CD14-positive monocyte (primary cell): ENCODE results near the gene SH3BP5. TPM values are rescaled to one million over a fixed set of nuclear protein-coding genes. Genes with fewer than 3 reads are reported as not detected.
A peak's percentile ranks its signal among the peaks of the same experiment; 100 is the strongest.

Source experiments
- DNase-seq, 3 donors: peaks; one replicate each; pipeline ENCODE4 v3.0.0-alpha.2; 2011 to 2022
- H2AFZ ChIP-seq: 2 replicates; pipeline ENCODE4 v1.6.0; 2012; ENCODE audit warnings: mild to moderate bottlenecking, low read depth, low read length, inconsistent platforms; ENCODE audit not compliant: insufficient read depth, poor library complexity, severe bottlenecking
- H3K27ac ChIP-seq, 2 donors: 1 replicate in 1 of 2; 2 replicates in 1 of 2; pipeline ENCODE4 v1.5.1; 2012 to 2013; ENCODE audit warnings: low read length in 2 of 2, control low read depth in 1 of 2, inconsistent platforms in 1 of 2, low read depth in 1 of 2, mild to moderate bottlenecking in 1 of 2
- H3K27me3 ChIP-seq, 2 donors: one replicate each; pipeline versions ENCODE4 v1.6.0 to v1.6.1; 2011 to 2013; ENCODE audit warnings: low read length in 2 of 2; ENCODE audit not compliant: control insufficient read depth in 2 of 2, insufficient read depth in 2 of 2
- H3K36me3 ChIP-seq, 2 donors: replicated peaks in 1 of 2; 1 replicate in 1 of 2; 2 replicates in 1 of 2; pipeline versions ENCODE4 v1.5.1 to v1.6.1; 2012 to 2013; ENCODE audit warnings: low read length in 2 of 2, control low read depth in 1 of 2, inconsistent platforms in 1 of 2, mild to moderate bottlenecking in 1 of 2; ENCODE audit not compliant: insufficient read depth in 2 of 2, control insufficient read depth in 1 of 2
- H3K4me1 ChIP-seq, 2 donors: 1 replicate in 1 of 2; 2 replicates in 1 of 2; pipeline versions ENCODE4 v1.5.1 to v1.6.1; 2012 to 2013; ENCODE audit warnings: low read length in 2 of 2, control low read depth in 1 of 2, inconsistent platforms in 1 of 2, mild to moderate bottlenecking in 1 of 2, moderate library complexity in 1 of 2; ENCODE audit not compliant: insufficient read depth in 2 of 2, control insufficient read depth in 1 of 2
- H3K4me2 ChIP-seq: replicated peaks from 2 replicates; pipeline ENCODE3; 2012; ENCODE audit warnings: low read length, moderate library complexity, mild to moderate bottlenecking; ENCODE audit not compliant: poor library complexity, severe bottlenecking; ENCODE audit errors: extremely low read depth
- H3K4me3 ChIP-seq, 3 experiments: fragments of 200-600 bp in 1 of 3; sonication (generic) in 1 of 3; replicated peaks in 1 of 3; 1 replicate in 2 of 3; 2 replicates in 1 of 3; pipeline ENCODE4 v1.5.1; 2011 to 2013; ENCODE audit warnings: low read length in 3 of 3, mild to moderate bottlenecking in 3 of 3, control low read depth in 2 of 3, low read depth in 2 of 3, inconsistent platforms in 1 of 3, moderate library complexity in 1 of 3
- H3K79me2 ChIP-seq: 2 replicates; pipeline ENCODE4 v1.6.0; 2012; ENCODE audit warnings: mild to moderate bottlenecking, control low read depth, inconsistent platforms, low read length, moderate library complexity; ENCODE audit not compliant: insufficient read depth
- H3K9ac ChIP-seq: 2 replicates; pipeline ENCODE4 v1.6.0; 2017; ENCODE audit warnings: low read length, mild to moderate bottlenecking; ENCODE audit not compliant: insufficient read depth, poor library complexity, severe bottlenecking
- H3K9me3 ChIP-seq, 2 donors: replicated peaks in 1 of 2; 1 replicate in 1 of 2; 2 replicates in 1 of 2; pipeline versions ENCODE4 v1.5.1 to v1.6.1; 2012 to 2013; ENCODE audit warnings: low read length in 2 of 2, control low read depth in 1 of 2; ENCODE audit not compliant: control insufficient read depth in 1 of 2, insufficient read depth in 1 of 2
- H4K20me1 ChIP-seq: 2 replicates; pipeline ENCODE4 v1.6.0; 2012; ENCODE audit warnings: mild to moderate bottlenecking, low read length, control low read depth, moderate library complexity; ENCODE audit not compliant: insufficient read depth
- H3K27ac Mint-ChIP-seq, 7 donors: one replicate each; pipeline ENCODE4 v1.8.0; 2020; ENCODE audit warnings: mild to moderate bottlenecking in 7 of 7, mixed read lengths in 7 of 7, moderate library complexity in 6 of 7, inconsistent platforms in 2 of 7
- H3K27me3 Mint-ChIP-seq, 3 donors: one replicate each; pipeline ENCODE4 v1.8.0; 2021 to 2022; ENCODE audit warnings: low read depth in 3 of 3, mild to moderate bottlenecking in 3 of 3, mixed read lengths in 3 of 3, moderate library complexity in 3 of 3, inconsistent platforms in 1 of 3
- H3K36me3 Mint-ChIP-seq, 2 donors: one replicate each; pipeline ENCODE4 v1.8.0; 2020; ENCODE audit warnings: mixed read lengths in 2 of 2, inconsistent platforms in 1 of 2, mild to moderate bottlenecking in 1 of 2
- H3K4me1 Mint-ChIP-seq: one replicate; pipeline ENCODE4 v1.8.0; 2020; ENCODE audit warnings: mild to moderate bottlenecking, mixed read lengths
- H3K4me3 Mint-ChIP-seq, 2 donors: one replicate each; pipeline ENCODE4 v1.8.0; 2020; ENCODE audit warnings: mild to moderate bottlenecking in 2 of 2, mixed read lengths in 2 of 2, moderate library complexity in 1 of 2
- H3K9me3 Mint-ChIP-seq, 7 donors: one replicate each; pipeline ENCODE4 v1.8.0; 2020 to 2022; ENCODE audit warnings: mixed read lengths in 7 of 7, mild to moderate bottlenecking in 6 of 7, moderate library complexity in 6 of 7, inconsistent platforms in 2 of 7
- WGBS: methylation state at CpG from one replicate; pipeline ENCODE4 v1.1.5; 2013; ENCODE audit warnings: missing lambda C conversion rate; ENCODE audit not compliant: insufficient coverage; 5-methylcytosine and 5-hydroxymethylcytosine counted together
- intact Hi-C, 2 donors: fragments of 100-400 bp; cut with micrococcal nuclease; formaldehyde crosslinking; loops; one replicate each; pipeline versions ENCODE4 v1.15.0 to v1.15.1; 2023
- polyA plus RNA-seq, 3 donors: library from polyadenylated mRNA; depleted of rRNA in 1 of 3; unstranded in 2 of 3; stranded (reverse) in 1 of 3; fragments of 300-500 nt in 2 of 3; fragments of >200 nt in 1 of 3; fragmentation: Illumina TruSeq in 2 of 3; gene quantifications; 1 replicate in 2 of 3; 2 replicates in 1 of 3; pipeline ENCODE4 v1.2.3, GENCODE V29; 2012 to 2021
- TF ChIP-seq, protein P1 (sequence below): fragments of 200-600 bp; IDR thresholded peaks from one replicate; pipeline ENCODE4 v1.8.0; 2022; ENCODE audit warnings: antibody characterized with exemption, mild to moderate bottlenecking

Gene SH3BP5
- polyA plus RNA-seq, 3 donors, result 10.7 to 29.6 (median 22.8) TPM

DNA sequence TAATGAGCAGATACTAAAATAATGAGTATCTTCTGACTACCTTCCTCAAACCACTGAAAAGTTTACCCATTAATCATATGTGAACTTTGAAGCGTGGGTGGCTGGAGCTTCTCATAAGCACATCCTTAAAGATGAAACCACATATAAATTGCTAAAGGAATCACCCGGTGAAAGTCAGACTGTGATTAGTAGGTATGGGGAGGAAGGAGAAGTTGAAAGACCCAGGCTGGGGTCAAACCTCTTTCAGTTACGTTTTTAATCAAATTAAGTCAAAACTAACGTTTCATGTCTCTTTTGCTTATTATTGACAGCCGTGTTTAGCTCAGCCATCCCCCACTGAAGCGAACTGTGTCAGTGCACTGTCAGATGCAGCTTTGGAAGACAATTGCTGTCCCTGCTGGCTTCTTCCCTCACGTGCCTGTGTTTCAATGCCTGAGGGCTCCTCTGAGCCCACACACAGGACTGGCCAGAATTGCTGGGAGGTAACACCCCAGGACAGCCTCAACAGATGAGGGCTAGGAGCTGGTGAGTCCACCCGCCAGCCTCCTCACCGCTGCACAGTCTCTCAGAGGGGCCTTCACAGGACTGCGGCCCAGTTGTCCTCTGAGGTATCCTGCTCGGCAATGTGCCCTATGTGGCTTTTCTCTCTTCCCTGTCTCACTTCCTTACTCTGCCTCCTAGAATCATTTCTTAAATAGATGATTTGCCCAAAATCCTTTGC is 29.3 kb upstream of the SH3BP5 start:
- H3K9me3 ChIP-seq, result no peaks in the 10 kb centered on the region
- peak overlapping the region; percentile 86 to 96 (median 92) for H3K27ac Mint-ChIP-seq
- H3K79me2 ChIP-seq, result no peaks in the 10 kb centered on the region
- peak overlapping the region in 1 of 3 experiments; percentile 43 for H3K4me3 ChIP-seq
- peaks cover 0 to 3% (median 0%) of the 10 kb centered on the region in 7 donors for H3K9me3 Mint-ChIP-seq
- no peaks in the 10 kb centered on the region for H3K36me3 Mint-ChIP-seq
- H3K4me3 Mint-ChIP-seq, result peak overlapping the region in 1 of 2 donors; percentile 72
- TF ChIP-seq, protein P1, sequence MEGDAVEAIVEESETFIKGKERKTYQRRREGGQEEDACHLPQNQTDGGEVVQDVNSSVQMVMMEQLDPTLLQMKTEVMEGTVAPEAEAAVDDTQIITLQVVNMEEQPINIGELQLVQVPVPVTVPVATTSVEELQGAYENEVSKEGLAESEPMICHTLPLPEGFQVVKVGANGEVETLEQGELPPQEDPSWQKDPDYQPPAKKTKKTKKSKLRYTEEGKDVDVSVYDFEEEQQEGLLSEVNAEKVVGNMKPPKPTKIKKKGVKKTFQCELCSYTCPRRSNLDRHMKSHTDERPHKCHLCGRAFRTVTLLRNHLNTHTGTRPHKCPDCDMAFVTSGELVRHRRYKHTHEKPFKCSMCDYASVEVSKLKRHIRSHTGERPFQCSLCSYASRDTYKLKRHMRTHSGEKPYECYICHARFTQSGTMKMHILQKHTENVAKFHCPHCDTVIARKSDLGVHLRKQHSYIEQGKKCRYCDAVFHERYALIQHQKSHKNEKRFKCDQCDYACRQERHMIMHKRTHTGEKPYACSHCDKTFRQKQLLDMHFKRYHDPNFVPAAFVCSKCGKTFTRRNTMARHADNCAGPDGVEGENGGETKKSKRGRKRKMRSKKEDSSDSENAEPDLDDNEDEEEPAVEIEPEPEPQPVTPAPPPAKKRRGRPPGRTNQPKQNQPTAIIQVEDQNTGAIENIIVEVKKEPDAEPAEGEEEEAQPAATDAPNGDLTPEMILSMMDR, result no peak
- peak; percentile 61 to 69 (median 67) for DNase-seq
- H3K4me1 Mint-ChIP-seq, result peaks cover 24% of the 10 kb centered on the region
- peaks cover 26 to 32% of the 10 kb centered on the region in 2 donors for H3K4me1 ChIP-seq
- H4K20me1 ChIP-seq, result no peaks in the 10 kb centered on the region
- H3K27ac ChIP-seq, result peak overlapping the region; percentile 86 to 88
- intact Hi-C loops, result no loop called here
- H3K4me2 ChIP-seq, result peak overlapping the region; percentile 39
- H3K36me3 ChIP-seq, result no peaks in the 10 kb centered on the region
- WGBS, result 41% methylated on average over 7 of the region's 11 CpGs
- peaks cover 0 to 3% (median 2%) of the 10 kb centered on the region in 3 donors for H3K27me3 Mint-ChIP-seq
- peak overlapping the region; percentile 57 for H3K9ac ChIP-seq
- H3K27me3 ChIP-seq, result no peaks in the 10 kb centered on the region
- peak overlapping the region; percentile 69 for H2AFZ ChIP-seq

DNA sequence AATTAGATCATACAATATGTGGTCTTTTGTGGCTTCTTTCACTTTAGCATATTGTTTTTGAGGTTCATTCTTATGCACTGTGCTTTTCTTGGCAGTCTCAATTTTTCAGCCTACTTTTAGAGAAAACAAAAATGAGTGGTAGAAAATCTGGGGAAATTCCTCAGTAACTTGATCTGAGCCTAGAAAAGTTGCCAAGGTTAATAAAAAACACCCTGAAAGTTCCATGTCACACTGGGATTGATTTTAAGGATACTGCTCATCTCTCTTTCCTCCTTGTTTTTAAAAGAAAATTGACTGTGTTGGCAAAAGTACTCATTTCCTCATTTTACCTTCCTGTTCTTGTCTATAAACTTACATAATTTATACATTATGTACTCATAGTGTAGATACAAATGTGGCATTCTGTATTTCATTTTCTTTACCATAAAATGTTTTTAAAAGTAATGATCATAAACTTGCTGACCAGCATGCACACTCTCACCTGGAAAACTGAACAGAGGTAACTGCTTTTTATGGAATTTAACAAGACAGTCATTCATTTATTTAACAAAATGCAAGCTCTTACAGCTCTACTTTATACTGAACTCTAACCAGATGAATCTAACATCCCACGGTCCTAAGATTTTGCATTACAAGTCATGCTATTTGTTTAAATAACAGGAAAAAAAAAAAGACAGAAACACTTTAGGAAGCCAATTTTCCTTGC is 28.6 kb upstream of the SH3BP5 start:
- H3K4me1 ChIP-seq, result peaks cover 32 to 39% of the 10 kb centered on the region in 2 donors
- no CpG with 5 or more reads among the region's 1 CpG for WGBS
- peak overlapping the region in 1 of 2 donors; percentile 88 for H3K27ac ChIP-seq
- peak overlapping the region; percentile 39 for H3K4me2 ChIP-seq
- intact Hi-C loops, result no loop called here
- H3K9me3 ChIP-seq, result no peaks in the 10 kb centered on the region
- no peak overlapping the region for H2AFZ ChIP-seq
- peak overlapping the region; percentile 86 to 96 (median 92) for H3K27ac Mint-ChIP-seq
- no peaks in the 10 kb centered on the region for H3K79me2 ChIP-seq
- H3K9ac ChIP-seq, result peak overlapping the region; percentile 30
- peaks cover 0 to 3% (median 2%) of the 10 kb centered on the region in 3 donors for H3K27me3 Mint-ChIP-seq
- H4K20me1 ChIP-seq, result no peaks in the 10 kb centered on the region
- DNase-seq, result peak in 2 of 3 donors; percentile 59 to 75
- H3K36me3 ChIP-seq, result no peaks in the 10 kb centered on the region
- TF ChIP-seq, protein P1, result no peak
- peak overlapping the region in 1 of 3 experiments; percentile 43 for H3K4me3 ChIP-seq
- peaks cover 0 to 3% (median 0%) of the 10 kb centered on the region in 7 donors for H3K9me3 Mint-ChIP-seq
- peaks cover 31% of the 10 kb centered on the region for H3K4me1 Mint-ChIP-seq
- H3K4me3 Mint-ChIP-seq, result peak overlapping the region in 1 of 2 donors; percentile 56
- no peaks in the 10 kb centered on the region for H3K27me3 ChIP-seq
- H3K36me3 Mint-ChIP-seq, result no peaks in the 10 kb centered on the region
